GM19025 (cell line): ENCODE data around the gene ANKDD1A.

Experiments
- ATAC-seq: cut with Tn5 transposase; IDR thresholded peaks from one replicate; pipeline ENCODE4 v1.9.1; 2021; ENCODE audit warnings: mild to moderate bottlenecking, low read depth, moderate library complexity; ENCODE audit not compliant: unreplicated experiment

ANKDD1A gene

GRCh38 chr15:64911311-64912186 is at the start of gene ANKDD1A:
ANKDD1A (plus strand) TSS chr15:64911902; CDS start chr15:64911931, 29 bp downstream.
- no peak for ATAC-seq

- ATAC-seq = no peak
These were observed 49.7 kb upstream of the ANKDD1A start for GRCh38 chr15:64861960-64862359.

GRCh38 chr15:64862408-64862807 is 49.3 kb upstream of the ANKDD1A start:
- ATAC-seq = no peak

- no peak for ATAC-seq
These were observed 47.6 kb upstream of the ANKDD1A start for GRCh38 chr15:64864068-64864467.

GRCh38 chr15:64865126-64865997 is 46.3 kb upstream of the ANKDD1A start:
- peak; percentile 76 for ATAC-seq

GRCh38 chr15:64865998-64866520 is 45.6 kb upstream of the ANKDD1A start:
- no peak for ATAC-seq

GRCh38 chr15:64869501-64869900 is 42.2 kb upstream of the ANKDD1A start:
- ATAC-seq = no peak

GRCh38 chr15:64870353-64870752 is 41.3 kb upstream of the ANKDD1A start:
- ATAC-seq = no peak

GRCh38 chr15:64875641-64876223 is 36.0 kb upstream of the ANKDD1A start:
- no peak for ATAC-seq

- no peak for ATAC-seq
These were observed 34.3 kb upstream of the ANKDD1A start for GRCh38 chr15:64877435-64877834.

- no peak for ATAC-seq
These were observed 33.0 kb upstream of the ANKDD1A start for GRCh38 chr15:64878705-64879104.

- no peak for ATAC-seq
These were observed 28.6 kb upstream of the ANKDD1A start for GRCh38 chr15:64883100-64883581.

- peak; percentile 73 for ATAC-seq
These were observed 27.6 kb upstream of the ANKDD1A start for GRCh38 chr15:64883997-64884511.

GRCh38 chr15:64884679-64885078 is 27.0 kb upstream of the ANKDD1A start:
- ATAC-seq = no peak

GRCh38 chr15:64888336-64888735 is 23.4 kb upstream of the ANKDD1A start:
- ATAC-seq = no peak

- no peak for ATAC-seq
These were observed 20.1 kb upstream of the ANKDD1A start for GRCh38 chr15:64891561-64891960.

GRCh38 chr15:64892847-64893403 is 18.8 kb upstream of the ANKDD1A start:
- no peak for ATAC-seq

GRCh38 chr15:64893481-64894394 is 18.0 kb upstream of the ANKDD1A start:
- peak; percentile 64 for ATAC-seq
